ENCODE measurements around the gene PAM. TPM values are rescaled to one million over a fixed set of nuclear protein-coding genes. Genes with fewer than 3 reads are reported as not detected.

PAM gene
- 67.7 and 67.8 TPM in 2 replicates for total RNA-seq (2021; fragmentation: NEBNext Ultra II Directional; extraction: Animal tissue kit (Norgen Biotek cat#: 25700))
- polyA plus RNA-seq (2011; rRNA removed) = 30.4 and 32.5 TPM in 2 replicates
- 30.3 TPM for polyA plus RNA-seq (2011; cell fraction: cytosol; rRNA removed)
- polyA plus RNA-seq (2011; cell fraction: nucleus; rRNA removed) = 27.6 TPM
- 30.7 to 44.4 TPM (median 35.2 TPM) in 4 replicates for polyA plus RNA-seq (2012, experiment 1 of 2)
- polyA plus RNA-seq (2012, experiment 2 of 2) = 5.3 TPM
- polyA plus RNA-seq (2013, experiment 1 of 2) = 63.2 TPM
- 68.4 TPM for polyA plus RNA-seq (2013, experiment 2 of 2)
- 41.9 and 71.9 TPM in 2 replicates for polyA minus RNA-seq (2011; rRNA and poly(A)+ RNA removed)
- 33.3 TPM for polyA minus RNA-seq (2011; cell fraction: cytosol; rRNA and poly(A)+ RNA removed)
- 83.2 TPM for polyA minus RNA-seq (2011; cell fraction: nucleus; rRNA and poly(A)+ RNA removed)
- long read RNA-seq, experiment 1, partial matches to known transcripts = 17 of 34 reads
- long read RNA-seq, experiment 1, other reads (novel, unspliced or antisense) = 17 of 34 reads
- long read RNA-seq, experiment 2, partial matches to known transcripts = 1 of 3 reads
- long read RNA-seq, experiment 2, other reads (novel, unspliced or antisense) = 2 of 3 reads

GRCh38 chr5:102754767-102755431, at the start of gene PAM:
Gene PAM, plus strand, starts transcription at chr5:102755305. Its CDS starts 110,891 bp downstream, at chr5:102866196.
- Histone ChIP-seq H3K23me2 (ENCODE audit: low read depth, low read length) (peaks cover 22% of the 10 kb centered on the region), H3K14ac (ENCODE audit: insufficient read length) (no peak within 1 kb of the TSS), H3K4ac (replicated peaks; ENCODE audit: insufficient read length, low read depth, low read length) (peak within 1 kb of the TSS; percentile 50), H3K27ac (ENCODE audit: low read depth, low read length) (peak within 1 kb of the TSS; percentile 32; the same call in 1 of the 2 replicates), H4K20me1 (replicated peaks in 1 of 2; ENCODE audit: control insufficient read depth in 1 of 2, insufficient read depth in 2 of 2, low read length in 2 of 2) (peaks cover 0 to 2% of the 10 kb centered on the region in 2 experiments), H3K4me1 (replicated peaks in 1 of 4; ENCODE audit: control insufficient read depth in 3 of 4, insufficient read depth in 4 of 4, low read length in 3 of 4) (peaks cover 0 to 11% (median 8%) of the 10 kb centered on the region in 4 experiments; a peak in 6 of 7 replicates), H2AK5ac (ENCODE audit: low read depth, low read length) (no peak within 1 kb of the TSS), H2BK12ac (ENCODE audit: low read depth, low read length) (peak within 1 kb of the TSS; percentile 84; the same call in 1 of the 2 replicates), H3K36me3 (ENCODE audit: control insufficient read depth in 2 of 4, insufficient read depth in 4 of 4, low read length in 3 of 4) (no peaks in the 10 kb centered on the region), H4K5ac (ENCODE audit: insufficient read length, low read depth, low read length) (peak within 1 kb of the TSS; percentile 38), H3K4me2 (ENCODE audit: insufficient read depth in 1 of 2, low read depth in 2 of 2, low read length in 2 of 2) (peak within 1 kb of the TSS; percentile 95 to 98), H3K23ac (ENCODE audit: insufficient read length) (no peak within 1 kb of the TSS), H2BK20ac (ENCODE audit: low read length) (0 out of 2 replicates have a peak within 1 kb of the TSS, but pooled peaks have one; percentile 32), H2AFZ (ENCODE audit: low read length) (peak within 1 kb of the TSS; percentile 94), H3K56ac (replicated peaks; ENCODE audit: insufficient read length, low read depth, low read length) (peak within 1 kb of the TSS; percentile 35), H3K9ac (replicated peaks in 1 of 4; ENCODE audit: extremely low read depth in 1 of 4, low read depth in 3 of 4, low read length in 3 of 4) (peak within 1 kb of the TSS; percentile 54 to 85 (median 71)), H4K8ac (ENCODE audit: extremely low read depth, insufficient read depth, low read length) (peak within 1 kb of the TSS; percentile 87), H3K79me2 (ENCODE audit: control insufficient read depth in 1 of 2, insufficient read depth in 2 of 2, low read length in 2 of 2) (peaks cover 0 to 19% of the 10 kb centered on the region in 2 experiments; a peak in 2 of 4 replicates), H3K18ac (ENCODE audit: extremely low read depth, low read length) (peak within 1 kb of the TSS; percentile 95), H3K79me1 (ENCODE audit: low read depth, low read length) (no peaks in the 10 kb centered on the region), H3K4me3 (ENCODE audit: extremely low read depth in 1 of 4, insufficient read depth in 2 of 4, low read depth in 3 of 4, low read length in 4 of 4) (peak within 1 kb of the TSS; percentile 68 to 95 (median 91)), H3K27me3 (replicated peaks in 1 of 4; ENCODE audit: control insufficient read depth in 3 of 4, extremely low read depth in 1 of 4, insufficient read depth in 3 of 4, low read length in 3 of 4) (peaks cover 0 to 14% (median 13%) of the 10 kb centered on the region in 4 experiments; a peak in 6 of 7 replicates), H3K9me3 (ENCODE audit: insufficient read depth in 2 of 2, low read depth in 1 of 2, low read length in 1 of 2) (no peaks in the 10 kb centered on the region), H2BK15ac (ENCODE audit: low read length) (peak within 1 kb of the TSS; percentile 92; the same call in 1 of the 2 replicates), H2BK120ac (replicated peaks; ENCODE audit: low read depth, low read length) (no peak within 1 kb of the TSS), H2BK5ac (ENCODE audit: low read depth, low read length) (peak within 1 kb of the TSS; percentile 78; the same call in 1 of the 2 replicates), H4K91ac (replicated peaks; ENCODE audit: insufficient read length, low read length) (peak within 1 kb of the TSS; percentile 68)
- WGBS, 2 experiments (ENCODE audit: extremely low coverage in 1 of 2, insufficient coverage in 1 of 2, insufficient read length in 1 of 2, insufficient replicate concordance in 2 of 2, low coverage in 1 of 2, low lambda C conversion rate in 2 of 2, missing lambda C conversion rate in 1 of 2) = 2% methylated on average over 22 of the region's 65 CpGs; no CpG with 5 or more reads in 1 of the 2 experiments
- DNase-seq (ENCODE audit: low read depth in 1 of 2, low spot score in 2 of 2) = peak in 1 of 2 experiments; percentile 85
- ChIA-PET POLR2A (ENCODE audit: partially characterized antibody) (interaction anchor here (0.6 to 2.0 kb wide), 5 partner anchors 10 to 689 kb away, joined by 3 to 17 read pairs (median 6); partner anchors contain the start of genes GIN1 and PPIP5K2), CTCF (ENCODE audit: partially characterized antibody) (interaction anchor here (0.8 to 4.5 kb wide), 5 partner anchors 11 to 75 kb away, joined by 3 to 22 read pairs (median 6); no protein-coding TSS in a partner anchor)
- FAIRE-seq = no peak
- TF ChIP-seq CEBPB (IDR thresholded peaks at IDR 0.05; ENCODE audit: low read depth, low read length) (no peak), SIRT6 (IDR thresholded peaks at IDR 0.05; ENCODE audit: low read length) (no peak), EZH2 (IDR thresholded peaks at IDR 0.05; ENCODE audit: low read depth, low read length, severe bottlenecking) (no peak), KDM4A (IDR thresholded peaks at IDR 0.05; ENCODE audit: low read depth, low read length, severe bottlenecking) (peak; percentile 89), SIX5 (IDR thresholded peaks at IDR 0.05; ENCODE audit: low read depth, low read length) (no peak), HDAC6 (IDR thresholded peaks at IDR 0.05; ENCODE audit: low read depth, low read length) (no peak), TBP (IDR thresholded peaks at IDR 0.05; ENCODE audit: low read depth, low read length) (peak; percentile 13; the same call in 1 of the 2 replicates), MAFK (IDR thresholded peaks at IDR 0.05; ENCODE audit: low read depth, low read length) (no peak), ASH2L (IDR thresholded peaks at IDR 0.05; ENCODE audit: low read length) (peak; percentile 6), SP1 (IDR thresholded peaks at IDR 0.05; ENCODE audit: low read depth, low read length) (no peak)

Data from H1 (cell line).